ENCODE results near the gene ETAA1.

GRCh38 chr2:67394734-67395133, 2.4 kb upstream of the ETAA1 start:
- TF ChIP-seq, protein P1, sequence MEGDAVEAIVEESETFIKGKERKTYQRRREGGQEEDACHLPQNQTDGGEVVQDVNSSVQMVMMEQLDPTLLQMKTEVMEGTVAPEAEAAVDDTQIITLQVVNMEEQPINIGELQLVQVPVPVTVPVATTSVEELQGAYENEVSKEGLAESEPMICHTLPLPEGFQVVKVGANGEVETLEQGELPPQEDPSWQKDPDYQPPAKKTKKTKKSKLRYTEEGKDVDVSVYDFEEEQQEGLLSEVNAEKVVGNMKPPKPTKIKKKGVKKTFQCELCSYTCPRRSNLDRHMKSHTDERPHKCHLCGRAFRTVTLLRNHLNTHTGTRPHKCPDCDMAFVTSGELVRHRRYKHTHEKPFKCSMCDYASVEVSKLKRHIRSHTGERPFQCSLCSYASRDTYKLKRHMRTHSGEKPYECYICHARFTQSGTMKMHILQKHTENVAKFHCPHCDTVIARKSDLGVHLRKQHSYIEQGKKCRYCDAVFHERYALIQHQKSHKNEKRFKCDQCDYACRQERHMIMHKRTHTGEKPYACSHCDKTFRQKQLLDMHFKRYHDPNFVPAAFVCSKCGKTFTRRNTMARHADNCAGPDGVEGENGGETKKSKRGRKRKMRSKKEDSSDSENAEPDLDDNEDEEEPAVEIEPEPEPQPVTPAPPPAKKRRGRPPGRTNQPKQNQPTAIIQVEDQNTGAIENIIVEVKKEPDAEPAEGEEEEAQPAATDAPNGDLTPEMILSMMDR (IDR thresholded peaks at IDR 0.05; ENCODE audit: insufficient read depth, low read depth, low read length): no peak
- TF ChIP-seq EZH2 (IDR thresholded peaks at IDR 0.05; ENCODE audit: insufficient read depth, low read length): no peak

All from astrocyte (in vitro differentiated cells and primary cell).